Keratinocyte (primary cell): ENCODE measurements around the gene CTNND1. TPM values are rescaled to one million over a fixed set of nuclear protein-coding genes. Genes with fewer than 3 reads are reported as not detected.

Experiments used
- DNase-seq: peaks from one replicate; pipeline ENCODE4 v3.0.0-alpha.2; 2011; ENCODE audit warnings: low read depth, missing footprints, low spot score
- FAIRE-seq: peaks from 2 replicates; lab custom pipeline; 2011; peaks lifted over from hg19 to GRCh38; lab: Jason Lieb, UNC
- H2AFZ ChIP-seq: 2 replicates; pipeline ENCODE4 v1.6.0; 2012; ENCODE audit warnings: low read length, control low read depth, inconsistent platforms; ENCODE audit not compliant: control insufficient read depth
- H3K27ac ChIP-seq: 2 replicates; pipeline ENCODE4 v1.5.1; 2011; ENCODE audit warnings: low read length; ENCODE audit not compliant: control insufficient read depth, insufficient read depth
- H3K27me3 ChIP-seq: 3 replicates; pipeline ENCODE4 v1.6.0; 2011; ENCODE audit warnings: low read length; ENCODE audit not compliant: control insufficient read depth, insufficient read depth; ENCODE audit errors: extremely low read depth
- H3K36me3 ChIP-seq, 2 experiments: 2 replicates in 1 of 2; 3 replicates in 1 of 2; pipeline ENCODE4 v1.5.1; 2011; ENCODE audit warnings: low read length in 2 of 2, mild to moderate bottlenecking in 1 of 2; ENCODE audit not compliant: control insufficient read depth in 2 of 2, insufficient read depth in 2 of 2; ENCODE audit errors: extremely low read depth in 1 of 2
- H3K4me1 ChIP-seq: 3 replicates; pipeline ENCODE4 v1.5.1; 2011; ENCODE audit warnings: low read length; ENCODE audit not compliant: control insufficient read depth, insufficient read depth; ENCODE audit errors: extremely low read depth
- H3K4me2 ChIP-seq: 3 replicates; pipeline ENCODE4 v1.6.0; 2011; ENCODE audit warnings: low read depth, low read length; ENCODE audit not compliant: control insufficient read depth, insufficient read depth; ENCODE audit errors: extremely low read depth
- H3K4me3 ChIP-seq, 3 experiments: fragments of 200-600 bp in 1 of 3; sonication (generic) in 1 of 3; 2 replicates in 2 of 3; 3 replicates in 1 of 3; pipeline ENCODE4 v1.5.1; 2011 to 2016; ENCODE audit warnings: low read length in 3 of 3, mild to moderate bottlenecking in 3 of 3, control low read depth in 2 of 3, inconsistent platforms in 1 of 3, low read depth in 1 of 3, mixed read lengths in 1 of 3, mixed run types in 1 of 3, moderate library complexity in 1 of 3; ENCODE audit not compliant: control insufficient read depth in 2 of 3, insufficient read depth in 2 of 3; ENCODE audit errors: extremely low read depth in 1 of 3
- H3K79me2 ChIP-seq: 2 replicates; pipeline ENCODE4 v1.6.0; 2012; ENCODE audit warnings: low read length; ENCODE audit not compliant: control insufficient read depth, insufficient read depth
- H3K9ac ChIP-seq: 3 replicates; pipeline ENCODE4 v1.6.0; 2011; ENCODE audit warnings: low read length; ENCODE audit not compliant: control insufficient read depth, insufficient read depth; ENCODE audit errors: extremely low read depth
- H3K9me1 ChIP-seq: 3 replicates; pipeline ENCODE4 v1.6.0; 2011; ENCODE audit warnings: low read length; ENCODE audit not compliant: control insufficient read depth, insufficient read depth; ENCODE audit errors: extremely low read depth
- H3K9me3 ChIP-seq: 2 replicates; pipeline ENCODE4 v1.5.1; 2012; ENCODE audit warnings: low read depth, low read length; ENCODE audit not compliant: control insufficient read depth
- H4K20me1 ChIP-seq: 3 replicates; pipeline ENCODE4 v1.6.0; 2011; ENCODE audit warnings: low read length; ENCODE audit not compliant: control insufficient read depth, insufficient read depth; ENCODE audit errors: extremely low read depth
- EZH2 ChIP-seq: IDR thresholded peaks from one replicate; pipeline ENCODE4 v1.6.1; 2012; ENCODE audit warnings: inconsistent platforms, mild to moderate bottlenecking, low read length, moderate library complexity
- dilution Hi-C: fragments of 300-500 bp; cut with MboI; formaldehyde crosslinking; loops from one replicate; pipeline ENCODE4 v1.7.0; 2020; ENCODE audit warnings: low sequenced_read_pairs; ENCODE audit not compliant: extremely low pct_ligation_motif_present
- polyA plus RNA-seq, 5 experiments: library from polyadenylated mRNA; depleted of rRNA in 3 of 5; stranded (reverse) in 3 of 5; stranded (forward) in 1 of 5; unstranded in 1 of 5; fragments of >200 nt; gene quantifications; 1 replicate in 1 of 5; 2 replicates in 3 of 5; 3 replicates in 1 of 5; pipeline versions ENCODE4 v1.2.1 to v1.2.3, GENCODE V29; 2011 to 2012; ENCODE audit warnings: missing spikeins in 2 of 5, low read depth in 1 of 5, low replicate concordance in 1 of 5
- TF ChIP-seq, protein P1 (sequence below), 3 experiments: IDR thresholded peaks in 1 of 3; conservative IDR thresholded peaks in 1 of 3; optimal IDR thresholded peaks in 1 of 3; 2 replicates in 2 of 3; 3 replicates in 1 of 3; pipeline versions ENCODE3 to v1.5.1; 2011; ENCODE audit warnings: low read length in 3 of 3, mild to moderate bottlenecking in 3 of 3, moderate library complexity in 2 of 3, control low read depth in 1 of 3, inconsistent platforms in 1 of 3; ENCODE audit not compliant: insufficient read depth in 2 of 3; ENCODE audit errors: extremely low read depth in 1 of 3

CTNND1 gene
- polyA plus RNA-seq, 1 donor (not counting 4 experiments of a cell fraction or from before 2014, with no cell fraction given) = 144 TPM

DNA sequence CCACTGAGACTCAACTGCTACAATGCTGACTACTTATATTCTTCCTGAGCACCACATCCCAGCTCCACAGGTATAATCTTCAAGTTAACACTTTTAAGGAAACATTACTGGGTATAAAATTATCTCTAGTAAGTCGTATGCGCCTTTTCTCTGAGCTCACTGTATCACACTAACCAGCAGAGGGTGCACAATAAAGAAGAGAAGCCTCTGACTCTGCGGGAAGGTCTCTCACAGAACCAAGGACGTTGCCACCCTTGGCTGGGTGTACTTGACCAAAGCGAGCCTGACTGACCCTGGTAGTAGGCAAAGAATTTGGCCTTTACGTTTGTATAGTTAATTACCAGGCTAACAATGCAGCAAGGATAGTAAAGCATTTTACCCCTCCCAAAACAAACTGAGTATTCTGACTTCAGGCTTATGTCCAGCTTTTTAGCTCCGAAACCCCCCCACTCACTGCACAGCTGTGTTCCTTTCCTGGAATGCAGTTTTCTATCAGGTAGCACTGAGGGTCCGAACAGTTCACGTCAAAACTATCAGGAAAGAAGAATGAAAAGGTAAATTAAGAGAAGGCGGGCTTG is 9.8 kb upstream of the CTNND1 start, which contains the start of gene BTBD18:
TSS of gene BTBD18 (minus strand) at position 144 of the 578 bp plus-strand sequence. CDS start 631 bp downstream, outside the sequence.
- Histone ChIP-seq H3K27me3 (no peaks in the 10 kb centered on the region), H2AFZ (no peak within 1 kb of the TSS), H3K79me2 (no peaks in the 10 kb centered on the region), H3K9ac (no peak within 1 kb of the TSS), H3K4me1 (no peaks in the 10 kb centered on the region), H3K4me2 (no peak within 1 kb of the TSS), H3K36me3 (no peaks in the 10 kb centered on the region), H3K9me3 (no peaks in the 10 kb centered on the region), H3K9me1 (no peaks in the 10 kb centered on the region), H4K20me1 (no peaks in the 10 kb centered on the region), H3K27ac (no peak within 1 kb of the TSS), H3K4me3 (no peak within 1 kb of the TSS)
- peak; percentile 29 for FAIRE-seq
- dilution Hi-C loops = no loop called here
- TF ChIP-seq EZH2 = no peak
- TF ChIP-seq, protein P1, sequence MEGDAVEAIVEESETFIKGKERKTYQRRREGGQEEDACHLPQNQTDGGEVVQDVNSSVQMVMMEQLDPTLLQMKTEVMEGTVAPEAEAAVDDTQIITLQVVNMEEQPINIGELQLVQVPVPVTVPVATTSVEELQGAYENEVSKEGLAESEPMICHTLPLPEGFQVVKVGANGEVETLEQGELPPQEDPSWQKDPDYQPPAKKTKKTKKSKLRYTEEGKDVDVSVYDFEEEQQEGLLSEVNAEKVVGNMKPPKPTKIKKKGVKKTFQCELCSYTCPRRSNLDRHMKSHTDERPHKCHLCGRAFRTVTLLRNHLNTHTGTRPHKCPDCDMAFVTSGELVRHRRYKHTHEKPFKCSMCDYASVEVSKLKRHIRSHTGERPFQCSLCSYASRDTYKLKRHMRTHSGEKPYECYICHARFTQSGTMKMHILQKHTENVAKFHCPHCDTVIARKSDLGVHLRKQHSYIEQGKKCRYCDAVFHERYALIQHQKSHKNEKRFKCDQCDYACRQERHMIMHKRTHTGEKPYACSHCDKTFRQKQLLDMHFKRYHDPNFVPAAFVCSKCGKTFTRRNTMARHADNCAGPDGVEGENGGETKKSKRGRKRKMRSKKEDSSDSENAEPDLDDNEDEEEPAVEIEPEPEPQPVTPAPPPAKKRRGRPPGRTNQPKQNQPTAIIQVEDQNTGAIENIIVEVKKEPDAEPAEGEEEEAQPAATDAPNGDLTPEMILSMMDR (optimal IDR thresholded peaks at IDR 0.05 in 1 of 3, IDR thresholded peaks at IDR 0.05 in 1 of 3, conservative IDR thresholded peaks at IDR 0.05 in 1 of 3; ENCODE audit: extremely low read depth in 1 of 3, insufficient read depth in 2 of 3, low read length in 3 of 3) = peak; percentile 51 to 60 (median 59)
- DNase-seq = no peak

DNA sequence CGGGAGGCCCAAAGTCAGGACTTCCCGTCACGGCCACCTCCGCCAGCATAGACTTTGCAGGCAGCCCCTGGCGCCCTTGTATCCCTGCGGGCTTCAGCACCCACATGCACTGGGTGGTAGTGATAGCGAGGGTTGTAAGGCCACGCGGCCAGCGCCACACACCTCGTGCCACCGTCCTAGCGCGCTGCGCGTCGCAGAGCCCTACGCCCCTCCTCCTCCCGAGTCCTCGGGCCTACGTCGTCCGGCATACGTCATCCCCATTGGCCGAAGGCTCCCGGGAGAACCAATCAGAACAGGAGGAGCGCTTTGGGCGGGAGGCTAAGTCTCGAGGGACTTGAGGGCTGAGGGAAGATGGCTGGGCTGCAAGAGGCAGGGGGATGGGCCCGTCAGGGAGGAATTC is 8.6 kb upstream of the CTNND1 start:
- DNase-seq = no peak
- no peaks in the 10 kb centered on the region for H3K27me3 ChIP-seq
- dilution Hi-C loops = no loop called here
- H3K9me3 ChIP-seq = no peaks in the 10 kb centered on the region
- no peak overlapping the region for H2AFZ ChIP-seq
- H4K20me1 ChIP-seq = no peaks in the 10 kb centered on the region
- no peaks in the 10 kb centered on the region for H3K79me2 ChIP-seq
- TF ChIP-seq, protein P1 (optimal IDR thresholded peaks at IDR 0.05 in 1 of 3, IDR thresholded peaks at IDR 0.05 in 1 of 3, conservative IDR thresholded peaks at IDR 0.05 in 1 of 3; ENCODE audit: extremely low read depth in 1 of 3, insufficient read depth in 2 of 3, low read length in 3 of 3) = no peak
- TF ChIP-seq EZH2 = no peak
- no peak overlapping the region for H3K4me3 ChIP-seq
- FAIRE-seq = no peak
- H3K4me1 ChIP-seq = no peaks in the 10 kb centered on the region
- H3K36me3 ChIP-seq = no peaks in the 10 kb centered on the region
- no peak overlapping the region for H3K9ac ChIP-seq
- no peaks in the 10 kb centered on the region for H3K9me1 ChIP-seq
- H3K4me2 ChIP-seq = no peak overlapping the region
- no peak overlapping the region for H3K27ac ChIP-seq
